HL-60/S4 treated with retinoic acid at 250 ng/mL for 4 days and 3 days (cell line): ENCODE data around the gene MNT.

Experiments used
- in situ Hi-C: fragments of 300-500 bp; cut with MboI; formaldehyde crosslinking; loops from 2 replicates; pipeline ENCODE4 v1.7.0; 2022; ENCODE audit warnings: low sequenced_read_pairs

Gene MNT

GRCh38 chr17:2365132-2365531, 35.7 kb downstream of the MNT start:
- in situ Hi-C loops, result no loop called here

GRCh38 chr17:2364763-2365116, 36.1 kb downstream of the MNT start:
- in situ Hi-C loops, result no loop called here

- in situ Hi-C loops, result no loop called here
Observed at GRCh38 chr17:2363851-2364762, 36.8 kb downstream of the MNT start.

GRCh38 chr17:2363318-2363717, 37.5 kb downstream of the MNT start:
- in situ Hi-C loops, result no loop called here

- in situ Hi-C loops, result no loop called here
Observed at GRCh38 chr17:2362881-2363280, 38.0 kb downstream of the MNT start.

- in situ Hi-C loops, result no loop called here
Observed at GRCh38 chr17:2362416-2362815, 38.4 kb downstream of the MNT start.

GRCh38 chr17:2362016-2362415, 38.8 kb downstream of the MNT start:
- in situ Hi-C loops, result no loop called here

GRCh38 chr17:2361010-2361760, 39.7 kb downstream of the MNT start:
- in situ Hi-C loops, result no loop called here

GRCh38 chr17:2357931-2358434, 42.9 kb downstream of the MNT start:
- in situ Hi-C loops, result no loop called here

GRCh38 chr17:2357237-2357636, 43.6 kb downstream of the MNT start:
- in situ Hi-C loops, result no loop called here

GRCh38 chr17:2354311-2354710, 46.5 kb downstream of the MNT start:
- in situ Hi-C loops, result no loop called here

- in situ Hi-C loops, result no loop called here
Observed at GRCh38 chr17:2351269-2351668, 49.6 kb downstream of the MNT start.

- in situ Hi-C loops, result no loop called here
Observed at GRCh38 chr17:2347805-2348685, 52.8 kb downstream of the MNT start.

GRCh38 chr17:2346475-2346874, 54.4 kb downstream of the MNT start:
- in situ Hi-C loops, result no loop called here

- in situ Hi-C loops, result no loop called here
Observed at GRCh38 chr17:2344528-2344927, 56.3 kb downstream of the MNT start.

- in situ Hi-C loops, result no loop called here
Observed at GRCh38 chr17:2343421-2343820, 57.4 kb downstream of the MNT start.

- in situ Hi-C loops, result no loop called here
Observed at GRCh38 chr17:2338315-2338657, 62.6 kb downstream of the MNT start.

GRCh38 chr17:2337544-2338314, 63.1 kb downstream of the MNT start:
- in situ Hi-C loops, result no loop called here

- in situ Hi-C loops, result no loop called here
Observed at GRCh38 chr17:2336852-2337543, 63.9 kb downstream of the MNT start, which contains the start of gene SGSM2. Gene SGSM2 (plus strand): TSS chr17:2337501. CDS start chr17:2337689, 188 bp downstream.
